ENCODE results near the gene DEFB113.

DNA sequence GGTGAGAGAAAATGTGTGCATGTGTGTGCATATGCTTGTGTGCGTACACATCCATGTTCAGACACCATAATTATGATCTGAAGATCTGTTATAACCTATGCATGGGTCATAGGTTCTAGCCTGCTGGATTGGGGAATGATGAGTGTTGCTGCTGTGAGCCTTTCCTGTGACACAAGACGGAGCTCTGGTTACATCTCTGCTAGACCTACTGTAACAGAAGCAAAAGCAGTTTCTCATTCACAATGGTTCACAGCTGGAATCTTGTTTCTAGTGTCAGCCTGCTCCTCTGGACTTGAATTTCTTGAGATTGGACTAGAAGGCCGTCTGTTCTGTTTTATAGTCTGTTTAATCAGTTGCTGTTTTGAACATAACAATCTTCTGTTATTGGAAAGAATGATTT, 45.6 kb downstream of the DEFB113 start:
- TF ChIP-seq POLR2AphosphoS5 (IDR thresholded peaks at IDR 0.05; ENCODE audit: low read depth, low read length): no peak
- TF ChIP-seq, protein P1, sequence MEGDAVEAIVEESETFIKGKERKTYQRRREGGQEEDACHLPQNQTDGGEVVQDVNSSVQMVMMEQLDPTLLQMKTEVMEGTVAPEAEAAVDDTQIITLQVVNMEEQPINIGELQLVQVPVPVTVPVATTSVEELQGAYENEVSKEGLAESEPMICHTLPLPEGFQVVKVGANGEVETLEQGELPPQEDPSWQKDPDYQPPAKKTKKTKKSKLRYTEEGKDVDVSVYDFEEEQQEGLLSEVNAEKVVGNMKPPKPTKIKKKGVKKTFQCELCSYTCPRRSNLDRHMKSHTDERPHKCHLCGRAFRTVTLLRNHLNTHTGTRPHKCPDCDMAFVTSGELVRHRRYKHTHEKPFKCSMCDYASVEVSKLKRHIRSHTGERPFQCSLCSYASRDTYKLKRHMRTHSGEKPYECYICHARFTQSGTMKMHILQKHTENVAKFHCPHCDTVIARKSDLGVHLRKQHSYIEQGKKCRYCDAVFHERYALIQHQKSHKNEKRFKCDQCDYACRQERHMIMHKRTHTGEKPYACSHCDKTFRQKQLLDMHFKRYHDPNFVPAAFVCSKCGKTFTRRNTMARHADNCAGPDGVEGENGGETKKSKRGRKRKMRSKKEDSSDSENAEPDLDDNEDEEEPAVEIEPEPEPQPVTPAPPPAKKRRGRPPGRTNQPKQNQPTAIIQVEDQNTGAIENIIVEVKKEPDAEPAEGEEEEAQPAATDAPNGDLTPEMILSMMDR (IDR thresholded peaks at IDR 0.05): no peak
